Stimulated activated CD8-positive, alpha-beta memory T cell treated with anti-CD3 and anti-CD28 coated beads, Interleukin-4, amount 100 ng/mL, for 4 hours (primary cell): ENCODE data around the gene CLASP1.
"Not testable (repeated sequence)": the region's sequence is repeated elsewhere in the genome, so short reads cannot be mapped to it uniquely, and the experiment has no call there.

ENCODE experiments used
- DNase-seq, 2 donors: peaks; one replicate each; pipeline ENCODE4 v3.0.0-alpha.2; 2020; ENCODE audit warnings: low read depth in 2 of 2, low spot score in 1 of 2

CLASP1 gene

GRCh38 chr2:121582272-121582671, 67.0 kb downstream of the CLASP1 start:
- no peak for DNase-seq

GRCh38 chr2:121579309-121579708, 70.0 kb downstream of the CLASP1 start:
- DNase-seq = no peak

GRCh38 chr2:121577381-121577780, 71.9 kb downstream of the CLASP1 start:
- DNase-seq = no peak

- no peak for DNase-seq
Observed at GRCh38 chr2:121576263-121576662, 73.0 kb downstream of the CLASP1 start.

- DNase-seq = no peak
Observed at GRCh38 chr2:121575800-121576199, 73.5 kb downstream of the CLASP1 start.

- DNase-seq = no peak
Observed at GRCh38 chr2:121570667-121571055, 78.6 kb downstream of the CLASP1 start.

GRCh38 chr2:121570036-121570666, 79.1 kb downstream of the CLASP1 start:
- no peak for DNase-seq

- DNase-seq = no peak
Observed at GRCh38 chr2:121567957-121568409, 81.3 kb downstream of the CLASP1 start.

- no peak for DNase-seq
Observed at GRCh38 chr2:121567452-121567851, 81.8 kb downstream of the CLASP1 start.

GRCh38 chr2:121565389-121566250, 83.6 kb downstream of the CLASP1 start:
- no peak for DNase-seq

GRCh38 chr2:121564905-121565304, 84.4 kb downstream of the CLASP1 start:
- no peak for DNase-seq

GRCh38 chr2:121563754-121564153, 85.5 kb downstream of the CLASP1 start:
- not testable (repeated sequence) for DNase-seq

GRCh38 chr2:121562269-121563176, 86.7 kb downstream of the CLASP1 start:
- DNase-seq = no peak

GRCh38 chr2:121561617-121562268, 87.5 kb downstream of the CLASP1 start:
- DNase-seq = no peak

- no peak for DNase-seq
Observed at GRCh38 chr2:121558329-121558728, 90.9 kb downstream of the CLASP1 start.

GRCh38 chr2:121555008-121555407, 94.3 kb downstream of the CLASP1 start:
- DNase-seq = no peak

- not testable (repeated sequence) for DNase-seq
Observed at GRCh38 chr2:121552477-121553180, 96.6 kb downstream of the CLASP1 start.

GRCh38 chr2:121550669-121551068, 98.6 kb downstream of the CLASP1 start:
- no peak for DNase-seq

- no peak for DNase-seq
Observed at GRCh38 chr2:121547646-121548045, 101.6 kb downstream of the CLASP1 start.

- DNase-seq = no peak
Observed at GRCh38 chr2:121545913-121546312, 103.3 kb downstream of the CLASP1 start.
